Gastrocnemius medialis (tissue), 4 donors: ENCODE results near the gene CTNNA2. TPM values are rescaled to one million over a fixed set of nuclear protein-coding genes. Genes with fewer than 3 reads are reported as not detected.

Source experiments
- ATAC-seq, 2 donors: fragments of 150-250 bp; one replicate each; pipeline ENCODE4 v1.9.1; 2016
- DNase-seq, 2 donors: peaks; one replicate each; pipeline ENCODE4 v3.0.0-alpha.2; 2019
- H3K27ac ChIP-seq, 4 donors: fragments of 200-600 bp; sonication (generic); 1 replicate in 1 of 4; 2 replicates in 3 of 4; pipeline ENCODE4 v1.5.1; 2016 to 2018; ENCODE audit warnings: mild to moderate bottlenecking in 2 of 4, moderate library complexity in 1 of 4
- H3K27me3 ChIP-seq, 3 donors: fragments of 200-600 bp; sonication (generic) in 2 of 3; 1 replicate in 1 of 3; 2 replicates in 2 of 3; pipeline versions ENCODE4 v1.5.1 to v1.6.0; 2016 to 2019; ENCODE audit warnings: mild to moderate bottlenecking in 1 of 3, moderate library complexity in 1 of 3
- H3K36me3 ChIP-seq, 2 donors: fragments of 200-600 bp; sonication (generic) in 1 of 2; one replicate each; pipeline ENCODE4 v1.5.1; 2017 to 2018
- H3K4me1 ChIP-seq, 2 donors: fragments of 200-600 bp; sonication (generic) in 1 of 2; one replicate each; pipeline ENCODE4 v1.5.1; 2016 to 2017; ENCODE audit warnings: mild to moderate bottlenecking in 2 of 2
- H3K4me3 ChIP-seq, 4 donors: fragments of 200-600 bp; sonication (generic) in 3 of 4; 1 replicate in 1 of 4; 2 replicates in 3 of 4; pipeline ENCODE4 v1.5.1; 2016 to 2019; ENCODE audit warnings: mild to moderate bottlenecking in 2 of 4
- H3K9me3 ChIP-seq, 3 donors: fragments of 200-600 bp; sonication (generic) in 2 of 3; 1 replicate in 1 of 3; 2 replicates in 2 of 3; pipeline ENCODE4 v1.5.1; 2016 to 2019
- CTCF ChIP-seq, 5 experiments: fragments of 450-650 bp in 3 of 5; fragments of 200-600 bp in 2 of 5; sonication (generic) in 2 of 5; IDR thresholded peaks in 4 of 5; conservative IDR thresholded peaks in 1 of 5; 1 replicate in 4 of 5; 2 replicates in 1 of 5; pipeline ENCODE4 v1.5.1; 2016 to 2019; ENCODE audit warnings: antibody characterized with exemption in 5 of 5, mild to moderate bottlenecking in 3 of 5, moderate library complexity in 3 of 5
- POLR2A ChIP-seq, 2 donors: fragments of 450-650 bp; IDR thresholded peaks; one replicate each; pipeline ENCODE4 v1.6.1; 2017; ENCODE audit warnings: antibody characterized with exemption in 2 of 2, mild to moderate bottlenecking in 2 of 2, moderate library complexity in 2 of 2
- in situ Hi-C, 4 donors: fragments of 200-750 bp; cut with MboI; loops; one replicate each; pipeline versions ENCODE4 v1.15.0 to v1.8.0; 2017; ENCODE audit warnings: low sequenced_read_pairs in 4 of 4
- intact Hi-C: fragments of 100-400 bp; cut with DNase I; formaldehyde crosslinking; loops from one replicate; pipeline ENCODE4 v1.15.1; 2023; ENCODE audit warnings: low total_unique reads
- total RNA-seq, 4 donors: library from RNA; depleted of rRNA; stranded (reverse); fragments of >200 nt; gene quantifications; one replicate each; pipeline versions ENCODE4 v1.1.0 to v1.2.3, GENCODE V29; 2016

The CTNNA2 gene
- total RNA-seq, 4 donors from 2014 or later: not detected

GRCh38 chr2:79670198-79670597, 157.3 kb downstream of the CTNNA2 start:
- in situ Hi-C loops: no loop called here
- DNase-seq (no peak), ATAC-seq (no peak)
- no peak overlapping the region for H3K4me3 ChIP-seq
- no peaks in the 10 kb centered on the region for H3K4me1 ChIP-seq
- no peaks in the 10 kb centered on the region for H3K27me3 ChIP-seq
- no peak overlapping the region for H3K27ac ChIP-seq
- no peaks in the 10 kb centered on the region for H3K36me3 ChIP-seq
- intact Hi-C loops: no loop called here
- TF ChIP-seq POLR2A (IDR thresholded peaks at IDR 0.05): no peak
- no peak for TF ChIP-seq CTCF (IDR thresholded peaks at IDR 0.05 in 4 of 5, conservative IDR thresholded peaks at IDR 0.05 in 1 of 5)
- no peaks in the 10 kb centered on the region for H3K9me3 ChIP-seq

DNA sequence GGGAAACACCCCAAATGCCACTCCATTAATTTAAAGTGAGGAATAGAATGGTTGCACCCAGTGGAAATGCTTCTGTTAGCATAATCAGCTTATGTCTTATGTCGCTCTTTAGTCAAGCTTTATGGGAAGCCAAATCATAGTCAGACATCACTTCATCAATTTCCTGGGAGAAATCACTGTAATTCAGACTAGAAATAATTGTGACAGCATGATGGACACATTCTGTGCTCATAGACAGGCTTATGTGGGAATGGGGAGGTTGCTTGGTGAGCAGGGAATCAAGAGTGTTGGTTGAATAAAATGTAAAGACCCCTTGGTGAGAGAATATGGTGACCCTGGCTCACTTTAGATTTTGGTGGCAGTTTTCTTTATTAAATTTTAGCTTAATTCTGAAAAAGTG, 174.0 kb downstream of the CTNNA2 start:
- no peak for ATAC-seq
- intact Hi-C loops: no loop called here
- H3K9me3 ChIP-seq: no peaks in the 10 kb centered on the region
- no peaks in the 10 kb centered on the region for H3K27me3 ChIP-seq
- H3K36me3 ChIP-seq: no peaks in the 10 kb centered on the region
- H3K4me1 ChIP-seq: no peaks in the 10 kb centered on the region
- H3K4me3 ChIP-seq: no peak overlapping the region
- H3K27ac ChIP-seq: no peak overlapping the region
- in situ Hi-C loops: no loop called here
- DNase-seq: no peak
- TF ChIP-seq CTCF (IDR thresholded peaks at IDR 0.05 in 4 of 5, conservative IDR thresholded peaks at IDR 0.05 in 1 of 5): no peak
- TF ChIP-seq POLR2A (IDR thresholded peaks at IDR 0.05): no peak

GRCh38 chr2:79695248-79695647, 182.4 kb downstream of the CTNNA2 start:
- no peaks in the 10 kb centered on the region for H3K4me1 ChIP-seq
- no peak overlapping the region for H3K27ac ChIP-seq
- TF ChIP-seq CTCF (IDR thresholded peaks at IDR 0.05 in 4 of 5, conservative IDR thresholded peaks at IDR 0.05 in 1 of 5) (no peak), POLR2A (IDR thresholded peaks at IDR 0.05) (no peak)
- no peak for ATAC-seq
- H3K9me3 ChIP-seq: no peaks in the 10 kb centered on the region
- DNase-seq: no peak
- in situ Hi-C loops (no loop called here), intact Hi-C loops (no loop called here)
- H3K4me3 ChIP-seq: no peak overlapping the region
- H3K36me3 ChIP-seq: no peaks in the 10 kb centered on the region
- no peaks in the 10 kb centered on the region for H3K27me3 ChIP-seq

DNA sequence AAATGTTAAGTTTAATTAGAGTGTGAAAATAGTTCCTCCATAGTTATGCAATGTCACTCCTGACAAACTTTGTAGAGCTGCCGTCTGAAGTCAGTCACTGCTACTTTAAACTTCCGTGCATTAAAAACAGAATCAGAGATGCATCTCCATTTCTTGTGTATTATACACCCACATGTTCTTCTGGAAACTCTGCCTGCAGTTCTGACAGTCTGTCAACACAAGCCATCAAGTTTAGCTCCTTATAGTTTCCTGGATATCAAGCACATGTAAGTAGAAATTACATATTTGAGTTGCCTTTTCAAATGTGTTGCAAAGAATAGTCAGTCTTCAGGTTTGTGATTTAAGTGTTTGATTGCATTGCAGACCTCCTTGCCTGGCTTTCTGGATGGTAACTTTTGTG, 184.3 kb downstream of the CTNNA2 start:
- in situ Hi-C loops: no loop called here
- no peak for ATAC-seq
- intact Hi-C loops: no loop called here

More for the DNA sequence above, 184.3 kb downstream of the CTNNA2 start:
- H3K9me3 ChIP-seq: no peaks in the 10 kb centered on the region
- no peaks in the 10 kb centered on the region for H3K27me3 ChIP-seq
- H3K36me3 ChIP-seq: no peaks in the 10 kb centered on the region
- H3K27ac ChIP-seq: no peak overlapping the region
- DNase-seq: no peak
- no peaks in the 10 kb centered on the region for H3K4me1 ChIP-seq
- no peak for TF ChIP-seq POLR2A (IDR thresholded peaks at IDR 0.05)
- TF ChIP-seq CTCF (IDR thresholded peaks at IDR 0.05 in 4 of 5, conservative IDR thresholded peaks at IDR 0.05 in 1 of 5): no peak
- no peak overlapping the region for H3K4me3 ChIP-seq
